Activated naive CD8-positive, alpha-beta T cell treated with anti-CD3 and anti-CD28 coated beads, Interleukin-2, amount 10 ng/mL, durations not matched to agents 7 days and 5 days (primary cell): ENCODE data around the gene MAP3K3. TPM values are rescaled to one million over a fixed set of nuclear protein-coding genes. Genes with fewer than 3 reads are reported as not detected.

Experiments used
- ATAC-seq: fragments of 150-1000 bp; cut with Tn5 transposase; one replicate; pipeline ENCODE4 v1.10.0; 2021; ENCODE audit warnings: low read depth, moderate library complexity
- POLR2A ChIA-PET: fragments of 350-600 bp; sonication (Branson Sonifier 250); formaldehyde crosslinking; loops from one replicate; lab custom pipeline; 2021; ENCODE audit warnings: antibody characterized with exemption; lab: Charles Lee
- DNase-seq: peaks from one replicate; pipeline ENCODE4 v3.0.0; 2021
- H3K27ac Mint-ChIP-seq: one replicate; pipeline ENCODE4 v1.8.0; 2022; ENCODE audit warnings: mild to moderate bottlenecking, mixed read lengths
- H3K27me3 Mint-ChIP-seq: one replicate; pipeline ENCODE4 v1.8.0; 2022; ENCODE audit warnings: mild to moderate bottlenecking, moderate library complexity, mixed read lengths
- H3K36me3 Mint-ChIP-seq: one replicate; pipeline ENCODE4 v1.8.0; 2021; ENCODE audit warnings: mild to moderate bottlenecking, mixed read lengths
- H3K4me1 Mint-ChIP-seq: one replicate; pipeline ENCODE4 v1.8.0; 2021; ENCODE audit warnings: mixed read lengths
- H3K4me3 Mint-ChIP-seq: one replicate; pipeline ENCODE4 v1.8.0; 2022; ENCODE audit warnings: mild to moderate bottlenecking, moderate library complexity, mixed read lengths
- H3K9me3 Mint-ChIP-seq: one replicate; pipeline ENCODE4 v1.8.0; 2021; ENCODE audit warnings: mixed read lengths
- total RNA-seq, 2 experiments: library from RNA; stranded (reverse); gene quantifications; one replicate each; pipeline ENCODE4 v1.2.3, GENCODE V29; 2021

MAP3K3 gene
- total RNA-seq, 2 experiments from 2014 or later = 49.0 to 51.2 TPM

- H3K27ac Mint-ChIP-seq = no peak overlapping the region
- no peaks in the 10 kb centered on the region for H3K27me3 Mint-ChIP-seq
- H3K4me3 Mint-ChIP-seq = no peak overlapping the region
- POLR2A ChIA-PET = interaction anchor here (1.0 kb wide), 1 partner anchor 70 kb away, joined by 3 read pairs; no protein-coding TSS in a partner anchor
- DNase-seq (no peak), ATAC-seq (no peak)
- H3K36me3 Mint-ChIP-seq = no peaks in the 10 kb centered on the region
- peaks cover 29% of the 10 kb centered on the region for H3K4me1 Mint-ChIP-seq
- H3K9me3 Mint-ChIP-seq = no peaks in the 10 kb centered on the region
These were observed 4.4 kb downstream of the MAP3K3 start for GRCh38 chr17:63626551-63627180.

DNA sequence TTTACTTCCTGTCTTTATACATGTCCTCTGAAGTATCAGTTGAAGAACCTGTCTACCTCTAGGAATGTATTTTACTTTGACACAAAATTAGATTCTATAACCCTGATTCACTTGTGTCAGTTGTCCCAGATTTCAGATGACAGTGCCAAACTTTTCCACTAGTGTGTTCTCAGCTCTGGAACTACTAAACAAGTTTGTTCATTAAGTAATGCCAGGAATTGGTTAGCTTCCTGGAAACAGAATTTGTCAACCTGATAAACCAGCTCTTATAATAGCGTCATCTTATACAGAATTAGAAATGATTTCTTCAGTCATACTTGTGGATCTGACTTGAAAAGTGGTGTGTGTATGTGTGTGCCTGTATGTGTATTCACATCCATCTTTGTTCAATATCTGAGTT, 7.4 kb downstream of the MAP3K3 start:
- Mint-ChIP-seq H3K27me3 (no peaks in the 10 kb centered on the region), H3K4me3 (no peak overlapping the region), H3K4me1 (peaks cover 25% of the 10 kb centered on the region), H3K27ac (no peak overlapping the region), H3K36me3 (peaks cover 6% of the 10 kb centered on the region), H3K9me3 (no peaks in the 10 kb centered on the region)
- ATAC-seq (no peak), DNase-seq (no peak)
- POLR2A ChIA-PET = interaction anchor here (1.4 kb wide), 1 partner anchor 65 kb away, joined by 4 read pairs; no protein-coding TSS in a partner anchor

DNA sequence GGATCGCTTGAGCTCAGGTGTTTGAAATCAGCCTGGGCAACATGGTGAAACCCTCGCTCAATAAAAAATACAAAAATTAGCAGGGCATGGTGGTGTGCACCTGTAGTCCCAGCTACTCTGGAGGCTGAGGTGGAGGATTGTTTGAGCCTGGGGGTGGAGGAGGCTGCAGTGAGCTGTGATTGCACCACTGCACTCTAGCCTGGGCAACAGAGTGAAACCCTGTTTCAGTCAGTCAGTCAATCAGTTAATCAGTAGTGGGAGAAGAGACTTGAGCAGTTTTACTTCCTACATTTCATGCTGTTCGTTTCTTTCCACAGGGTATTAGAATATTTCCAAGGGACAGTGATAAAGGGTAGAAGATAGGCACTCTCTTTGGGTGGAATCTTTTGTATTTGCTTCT, 8.8 kb downstream of the MAP3K3 start:
- ATAC-seq = no peak
- POLR2A ChIA-PET = interaction anchor here (1.4 kb wide), 1 partner anchor 63 kb away, joined by 4 read pairs; no protein-coding TSS in a partner anchor
- no peaks in the 10 kb centered on the region for H3K9me3 Mint-ChIP-seq
- no peak overlapping the region for H3K27ac Mint-ChIP-seq
- peaks cover 6% of the 10 kb centered on the region for H3K36me3 Mint-ChIP-seq
- no peaks in the 10 kb centered on the region for H3K27me3 Mint-ChIP-seq
- H3K4me3 Mint-ChIP-seq = no peak overlapping the region
- peaks cover 23% of the 10 kb centered on the region for H3K4me1 Mint-ChIP-seq
- DNase-seq = no peak

GRCh38 chr17:63631626-63632025, 9.4 kb downstream of the MAP3K3 start:
- Mint-ChIP-seq H3K4me3 (no peak overlapping the region), H3K9me3 (no peaks in the 10 kb centered on the region), H3K4me1 (peaks cover 20% of the 10 kb centered on the region), H3K36me3 (peaks cover 9% of the 10 kb centered on the region), H3K27me3 (no peaks in the 10 kb centered on the region), H3K27ac (no peak overlapping the region)
- ATAC-seq = no peak
- DNase-seq = no peak
- POLR2A ChIA-PET = no interaction called here

DNA sequence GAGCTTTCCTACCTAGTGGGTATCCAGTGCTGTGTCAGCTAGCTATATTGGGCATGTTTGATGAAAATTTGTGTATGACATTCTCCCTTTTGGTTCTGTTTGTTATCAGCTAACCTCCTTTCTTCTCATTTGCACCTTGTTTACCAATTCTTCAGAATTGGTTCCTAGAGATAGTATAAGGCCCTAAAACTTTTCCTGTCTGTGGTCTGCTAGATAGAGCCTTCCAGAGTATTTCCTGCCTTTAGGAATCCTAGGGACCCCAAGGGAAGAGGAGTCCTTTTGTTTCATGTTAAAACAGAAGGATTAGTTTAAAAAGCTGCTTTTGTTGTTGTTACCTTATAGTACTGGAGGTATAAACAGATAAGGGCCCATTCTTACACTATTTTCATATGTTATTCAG, 11.5 kb downstream of the MAP3K3 start:
- ATAC-seq = no peak
- H3K4me1 Mint-ChIP-seq = peaks cover 14% of the 10 kb centered on the region
- H3K27ac Mint-ChIP-seq = peak overlapping the region; percentile 2
- no peaks in the 10 kb centered on the region for H3K27me3 Mint-ChIP-seq
- H3K4me3 Mint-ChIP-seq = peak overlapping the region; percentile 2
- POLR2A ChIA-PET = interaction anchor here (0.5 to 1.1 kb wide), 2 partner anchors 12 to 65 kb away, joined by 3 read pairs; partner anchors contain the start of gene MAP3K3
- H3K36me3 Mint-ChIP-seq = peaks cover 9% of the 10 kb centered on the region
- H3K9me3 Mint-ChIP-seq = no peaks in the 10 kb centered on the region
- DNase-seq = no peak

- no peaks in the 10 kb centered on the region for H3K9me3 Mint-ChIP-seq
- H3K4me3 Mint-ChIP-seq = peak overlapping the region; percentile 2
- DNase-seq = no peak
- H3K36me3 Mint-ChIP-seq = peaks cover 9% of the 10 kb centered on the region
- no peaks in the 10 kb centered on the region for H3K27me3 Mint-ChIP-seq
- H3K27ac Mint-ChIP-seq = peak overlapping the region; percentile 26
- ATAC-seq = peak; percentile 45
- peaks cover 17% of the 10 kb centered on the region for H3K4me1 Mint-ChIP-seq
- POLR2A ChIA-PET = interaction anchor here (1.1 kb wide), 1 partner anchor 64 kb away, joined by 3 read pairs; no protein-coding TSS in a partner anchor
These were observed 11.9 kb downstream of the MAP3K3 start for GRCh38 chr17:63634163-63634562.

- Mint-ChIP-seq H3K9me3 (no peaks in the 10 kb centered on the region), H3K27me3 (no peaks in the 10 kb centered on the region), H3K4me3 (no peak overlapping the region), H3K4me1 (peaks cover 17% of the 10 kb centered on the region), H3K27ac (no peak overlapping the region), H3K36me3 (peaks cover 9% of the 10 kb centered on the region)
- POLR2A ChIA-PET = interaction anchor here (1.1 kb wide), 1 partner anchor 64 kb away, joined by 3 read pairs; no protein-coding TSS in a partner anchor
- DNase-seq (no peak), ATAC-seq (no peak)
These were observed 12.6 kb downstream of the MAP3K3 start for GRCh38 chr17:63634816-63635215.

DNA sequence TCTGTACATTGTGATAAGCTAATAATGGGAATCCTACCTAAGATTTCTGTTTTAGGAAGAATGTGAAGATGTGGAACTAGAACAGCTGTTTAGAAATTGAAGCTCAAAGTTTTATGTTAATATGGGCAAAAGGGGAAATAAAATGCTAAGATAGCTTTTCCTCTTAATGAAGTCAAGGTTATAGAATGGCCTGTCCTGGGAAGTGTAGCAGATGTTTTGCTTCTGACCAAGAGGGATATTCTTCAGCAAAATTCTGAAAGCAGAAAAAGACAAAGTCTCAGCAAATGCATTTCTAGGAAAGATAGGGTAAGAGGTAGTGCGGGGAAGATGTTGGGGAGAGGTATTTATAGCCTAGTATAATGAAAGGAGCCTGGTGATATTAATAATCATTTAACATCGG, 13.1 kb downstream of the MAP3K3 start:
- Mint-ChIP-seq H3K4me1 (peaks cover 16% of the 10 kb centered on the region), H3K9me3 (no peaks in the 10 kb centered on the region), H3K27ac (no peak overlapping the region), H3K27me3 (no peaks in the 10 kb centered on the region), H3K36me3 (peaks cover 9% of the 10 kb centered on the region), H3K4me3 (no peak overlapping the region)
- DNase-seq = no peak
- ATAC-seq = no peak
- POLR2A ChIA-PET = no interaction called here

GRCh38 chr17:63635787-63636186, 13.6 kb downstream of the MAP3K3 start:
- DNase-seq (no peak), ATAC-seq (no peak)
- Mint-ChIP-seq H3K9me3 (no peaks in the 10 kb centered on the region), H3K36me3 (peaks cover 11% of the 10 kb centered on the region), H3K27ac (no peak overlapping the region), H3K4me1 (peaks cover 16% of the 10 kb centered on the region), H3K27me3 (no peaks in the 10 kb centered on the region), H3K4me3 (no peak overlapping the region)
- POLR2A ChIA-PET = interaction anchor here (0.5 kb wide), 1 partner anchor 34 kb away, joined by 6 read pairs; no protein-coding TSS in a partner anchor

- H3K36me3 Mint-ChIP-seq = peaks cover 9% of the 10 kb centered on the region
- ATAC-seq = no peak
- H3K27ac Mint-ChIP-seq = no peak overlapping the region
- peaks cover 9% of the 10 kb centered on the region for H3K4me1 Mint-ChIP-seq
- H3K9me3 Mint-ChIP-seq = no peaks in the 10 kb centered on the region
- DNase-seq = no peak
- H3K4me3 Mint-ChIP-seq = no peak overlapping the region
- no peaks in the 10 kb centered on the region for H3K27me3 Mint-ChIP-seq
- POLR2A ChIA-PET = interaction anchor here (1.0 to 1.7 kb wide), 2 partner anchors 17 to 59 kb away, joined by 3 to 5 read pairs; partner anchors contain the start of gene MAP3K3
These were observed 16.9 kb downstream of the MAP3K3 start for GRCh38 chr17:63639125-63639524.

- no peak for DNase-seq
- H3K36me3 Mint-ChIP-seq = peaks cover 6% of the 10 kb centered on the region
- H3K9me3 Mint-ChIP-seq = no peaks in the 10 kb centered on the region
- no peak for ATAC-seq
- H3K4me3 Mint-ChIP-seq = no peak overlapping the region
- peaks cover 5% of the 10 kb centered on the region for H3K4me1 Mint-ChIP-seq
- H3K27ac Mint-ChIP-seq = no peak overlapping the region
- POLR2A ChIA-PET = no interaction called here
- no peaks in the 10 kb centered on the region for H3K27me3 Mint-ChIP-seq
These were observed 17.8 kb downstream of the MAP3K3 start for GRCh38 chr17:63640038-63640437.

GRCh38 chr17:63641692-63642448, 19.7 kb downstream of the MAP3K3 start:
- H3K27me3 Mint-ChIP-seq = no peaks in the 10 kb centered on the region
- H3K4me1 Mint-ChIP-seq = peaks cover 8% of the 10 kb centered on the region
- no peaks in the 10 kb centered on the region for H3K9me3 Mint-ChIP-seq
- POLR2A ChIA-PET = no interaction called here
- DNase-seq (no peak), ATAC-seq (no peak)
- H3K27ac Mint-ChIP-seq = no peak overlapping the region
- no peak overlapping the region for H3K4me3 Mint-ChIP-seq
- peaks cover 6% of the 10 kb centered on the region for H3K36me3 Mint-ChIP-seq

DNA sequence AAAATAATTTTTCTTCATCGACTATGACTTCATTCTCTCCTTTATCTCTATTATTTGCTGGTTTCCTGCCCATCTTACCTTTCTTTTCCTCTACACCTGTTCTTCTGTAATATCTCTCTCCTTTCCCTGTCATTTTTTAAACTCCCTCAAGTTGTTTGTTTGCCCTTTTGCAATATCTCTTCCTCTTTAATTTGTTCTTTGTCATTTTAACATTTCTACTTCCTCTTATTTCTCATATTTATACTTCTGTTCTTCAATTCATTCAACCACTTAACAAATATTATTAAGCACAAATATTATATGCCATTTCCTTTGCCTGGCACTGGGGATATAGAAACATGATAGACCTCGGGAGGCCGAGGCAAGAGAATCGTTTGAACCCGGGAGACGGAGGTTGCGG, 22.6 kb downstream of the MAP3K3 start:
- POLR2A ChIA-PET = no interaction called here
- Mint-ChIP-seq H3K27ac (no peak overlapping the region), H3K4me3 (no peak overlapping the region), H3K4me1 (peaks cover 10% of the 10 kb centered on the region), H3K9me3 (no peaks in the 10 kb centered on the region), H3K36me3 (peaks cover 13% of the 10 kb centered on the region), H3K27me3 (no peaks in the 10 kb centered on the region)
- no peak for DNase-seq
- ATAC-seq = no peak
